GM23248 (cell line): ENCODE data around the gene MX1.

Experiments used
- EZH2 ChIP-seq: fragments of 200-600 bp; sonication (generic); IDR thresholded peaks from 2 replicates; pipeline ENCODE4 v1.6.1; 2018; ENCODE audit warnings: antibody characterized with exemption, mild to moderate bottlenecking; ENCODE audit not compliant: insufficient read depth, poor library complexity, severe bottlenecking
- EZH2phosphoT487 ChIP-seq: fragments of 200-600 bp; sonication (generic); IDR thresholded peaks from 2 replicates; pipeline ENCODE4 v1.6.1; 2018; ENCODE audit warnings: antibody characterized with exemption, moderate library complexity, mild to moderate bottlenecking, low read depth; ENCODE audit not compliant: insufficient read depth

DNA sequence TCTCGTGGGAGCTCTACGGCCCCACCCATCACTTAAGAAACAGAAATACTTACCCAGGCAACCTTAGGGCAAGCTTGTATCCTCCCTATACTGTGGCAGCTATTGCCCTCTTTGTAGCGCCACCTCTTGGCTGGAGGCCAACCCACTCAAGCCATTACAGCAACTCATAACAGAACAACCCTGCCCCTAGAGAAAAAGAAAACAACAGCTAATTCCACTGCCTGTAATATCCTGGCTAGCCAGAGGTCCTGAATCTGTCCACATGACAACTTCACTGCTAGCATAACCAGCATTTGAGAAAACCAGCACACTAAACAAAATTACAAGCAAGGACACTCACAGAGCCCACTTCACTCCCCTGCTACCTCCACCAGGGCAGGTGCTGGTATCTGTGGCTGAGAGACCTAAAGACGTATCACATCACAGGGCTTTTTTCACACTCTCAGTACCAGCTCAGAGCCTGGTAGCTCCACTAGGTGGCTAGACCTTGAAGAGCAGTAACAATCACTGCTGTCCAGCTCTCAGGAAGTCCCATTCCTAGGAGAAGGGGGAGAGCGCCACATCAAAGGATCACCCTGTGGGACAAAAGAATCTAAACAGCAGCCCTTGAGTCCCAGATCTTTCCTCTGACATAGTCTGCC is 14.5 kb upstream of the MX1 start:
- no peak for TF ChIP-seq EZH2
- no peak for TF ChIP-seq EZH2phosphoT487
